ENCODE data around the gene GPHA2.

The GPHA2 gene

DNA sequence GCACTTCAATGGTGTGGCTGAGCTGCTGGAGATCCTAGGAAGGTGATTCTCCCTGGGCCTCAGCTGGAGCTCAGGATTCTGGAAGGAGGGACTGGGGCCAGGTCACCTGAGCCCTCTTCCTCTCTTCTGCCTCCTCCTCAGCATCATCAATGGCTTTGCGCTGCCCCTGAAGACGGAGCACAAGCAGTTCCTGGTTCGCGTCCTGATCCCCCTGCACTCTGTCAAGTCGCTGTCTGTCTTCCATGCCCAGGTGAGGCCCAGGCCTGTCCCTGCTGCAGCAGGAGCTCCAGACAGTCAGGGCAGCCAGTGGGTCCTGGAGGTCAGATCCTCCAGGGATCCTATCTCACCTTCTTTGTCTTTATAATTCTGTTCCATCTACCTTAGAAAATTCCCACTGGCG is 5.4 kb downstream of the GPHA2 start:
- DNase-seq (ENCODE audit: low read depth in 2 of 2) = no peak

DNA sequence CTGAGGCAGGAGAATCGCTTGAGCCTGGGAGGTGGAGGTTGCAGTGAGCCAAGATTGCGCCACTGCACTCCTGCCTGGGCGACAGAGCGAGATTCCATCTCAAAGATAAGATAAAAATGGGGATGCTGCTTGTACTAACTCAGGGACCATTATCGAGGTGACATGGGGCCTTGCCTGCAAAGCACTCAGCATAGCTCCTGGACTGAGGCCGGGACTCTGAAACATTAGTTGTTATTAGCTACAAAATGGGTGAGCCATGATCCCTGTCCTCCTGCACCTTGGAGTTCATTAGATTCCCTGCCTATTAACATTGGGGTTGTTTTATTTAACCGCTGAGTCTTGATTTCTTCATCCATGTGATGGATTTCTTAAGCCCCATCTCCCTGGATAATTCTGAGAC is 6.1 kb downstream of the GPHA2 start:
- DNase-seq (ENCODE audit: low read depth in 2 of 2) = no peak

DNA sequence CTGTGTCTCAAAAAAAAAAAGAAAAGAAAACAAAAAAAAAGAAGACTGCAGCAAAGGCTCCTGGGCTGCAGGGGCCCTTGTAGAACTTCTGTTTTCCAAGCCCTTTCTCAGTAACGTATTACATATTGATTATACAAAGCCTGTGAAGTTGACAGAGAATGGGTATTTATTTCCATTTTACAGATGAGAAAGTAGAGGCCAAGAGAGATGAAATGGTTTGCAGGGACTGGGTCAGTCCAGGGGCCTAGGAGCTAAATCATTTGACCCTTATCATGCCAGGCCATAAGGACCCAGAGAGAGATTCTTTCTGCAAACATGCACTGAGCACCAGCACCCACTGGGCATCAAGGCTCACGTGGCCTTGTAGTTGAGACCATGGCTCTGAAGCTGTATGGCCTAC is 6.7 kb downstream of the GPHA2 start:
- DNase-seq (ENCODE audit: low read depth in 2 of 2) = no peak

DNA sequence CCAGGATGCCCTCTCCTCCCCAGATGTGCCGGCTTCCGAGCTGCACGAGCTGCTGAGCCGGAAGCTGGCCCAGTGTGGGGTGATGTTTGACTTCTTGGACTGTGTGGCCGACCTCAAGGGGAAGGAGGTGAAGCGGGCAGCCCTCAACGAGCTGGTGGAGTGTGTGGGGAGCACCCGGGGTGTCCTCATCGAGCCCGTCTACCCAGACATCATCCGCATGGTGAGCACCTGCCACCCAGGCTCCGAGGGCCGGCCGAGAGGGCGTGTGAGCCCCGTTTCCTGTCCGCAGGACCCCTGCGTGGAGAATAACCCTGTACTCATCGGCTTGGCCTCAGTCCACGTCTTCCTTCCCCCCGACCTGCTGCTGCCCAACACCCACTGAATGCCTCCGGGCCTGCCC is 9.0 kb downstream of the GPHA2 start:
- DNase-seq (ENCODE audit: low read depth in 2 of 2) = no peak

DNA sequence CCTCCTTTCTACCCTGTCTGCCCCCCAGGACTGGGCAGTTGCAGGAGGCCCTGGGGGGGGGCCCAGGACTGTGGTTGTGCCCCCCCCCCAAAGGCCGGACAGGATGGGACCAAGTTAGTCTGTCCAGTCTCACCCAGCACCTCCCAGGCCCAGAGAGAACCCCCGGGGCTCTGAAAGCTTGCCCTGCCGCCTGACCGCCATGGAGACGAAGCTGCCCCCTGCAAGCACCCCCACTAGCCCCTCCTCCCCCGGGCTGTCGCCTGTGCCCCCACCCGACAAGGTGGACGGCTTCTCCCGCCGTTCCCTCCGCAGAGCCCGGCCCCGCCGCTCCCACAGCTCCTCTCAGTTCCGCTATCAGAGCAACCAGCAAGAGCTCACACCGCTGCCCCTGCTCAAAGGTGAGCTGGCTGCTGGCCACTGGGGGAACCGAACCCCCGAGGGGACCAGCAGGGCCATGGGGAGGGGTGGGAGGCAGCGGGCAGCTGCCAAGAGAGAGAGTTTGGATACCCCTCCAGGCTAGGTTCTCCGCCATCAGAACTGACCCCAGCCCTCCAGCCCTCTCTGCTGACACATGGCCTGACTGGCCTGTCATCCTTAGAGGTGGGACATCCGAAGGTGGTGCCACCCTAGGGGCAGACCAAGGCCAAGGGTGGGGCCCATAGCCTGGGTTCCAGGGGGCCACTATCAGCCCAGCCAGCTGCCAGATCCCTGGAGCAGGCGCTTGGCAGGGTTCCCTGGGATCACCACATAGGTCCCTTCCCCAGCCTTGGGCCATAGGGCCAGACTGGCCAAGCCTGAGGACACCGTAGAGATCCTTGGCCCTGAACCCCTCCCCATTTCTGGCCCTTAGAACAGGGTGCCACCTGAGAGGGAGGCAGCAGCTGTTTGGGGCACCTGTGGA is 9.9 kb downstream of the GPHA2 start:
- DNase-seq (ENCODE audit: low read depth in 2 of 2) = no peak

DNA sequence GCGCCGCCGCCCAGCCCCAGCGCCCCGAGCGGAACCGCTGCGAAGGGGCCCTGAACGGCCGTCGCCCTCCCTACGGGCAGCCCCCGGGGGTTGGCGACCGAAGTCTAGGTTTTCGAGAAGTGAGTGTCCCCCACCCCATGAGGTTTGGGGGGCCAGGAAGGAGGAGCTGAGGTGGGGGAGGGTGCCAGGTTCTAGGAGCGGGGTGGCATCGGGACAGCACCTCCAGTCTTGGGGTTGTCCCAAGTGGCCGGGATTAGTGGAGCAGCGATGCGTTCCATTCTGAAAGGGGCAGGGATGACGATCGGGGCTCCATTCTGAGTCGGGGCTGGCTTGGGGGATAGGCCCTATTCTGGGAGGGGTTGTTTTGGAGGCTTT is 10.8 kb downstream of the GPHA2 start:
- DNase-seq (ENCODE audit: low read depth in 2 of 2) = no peak

DNA sequence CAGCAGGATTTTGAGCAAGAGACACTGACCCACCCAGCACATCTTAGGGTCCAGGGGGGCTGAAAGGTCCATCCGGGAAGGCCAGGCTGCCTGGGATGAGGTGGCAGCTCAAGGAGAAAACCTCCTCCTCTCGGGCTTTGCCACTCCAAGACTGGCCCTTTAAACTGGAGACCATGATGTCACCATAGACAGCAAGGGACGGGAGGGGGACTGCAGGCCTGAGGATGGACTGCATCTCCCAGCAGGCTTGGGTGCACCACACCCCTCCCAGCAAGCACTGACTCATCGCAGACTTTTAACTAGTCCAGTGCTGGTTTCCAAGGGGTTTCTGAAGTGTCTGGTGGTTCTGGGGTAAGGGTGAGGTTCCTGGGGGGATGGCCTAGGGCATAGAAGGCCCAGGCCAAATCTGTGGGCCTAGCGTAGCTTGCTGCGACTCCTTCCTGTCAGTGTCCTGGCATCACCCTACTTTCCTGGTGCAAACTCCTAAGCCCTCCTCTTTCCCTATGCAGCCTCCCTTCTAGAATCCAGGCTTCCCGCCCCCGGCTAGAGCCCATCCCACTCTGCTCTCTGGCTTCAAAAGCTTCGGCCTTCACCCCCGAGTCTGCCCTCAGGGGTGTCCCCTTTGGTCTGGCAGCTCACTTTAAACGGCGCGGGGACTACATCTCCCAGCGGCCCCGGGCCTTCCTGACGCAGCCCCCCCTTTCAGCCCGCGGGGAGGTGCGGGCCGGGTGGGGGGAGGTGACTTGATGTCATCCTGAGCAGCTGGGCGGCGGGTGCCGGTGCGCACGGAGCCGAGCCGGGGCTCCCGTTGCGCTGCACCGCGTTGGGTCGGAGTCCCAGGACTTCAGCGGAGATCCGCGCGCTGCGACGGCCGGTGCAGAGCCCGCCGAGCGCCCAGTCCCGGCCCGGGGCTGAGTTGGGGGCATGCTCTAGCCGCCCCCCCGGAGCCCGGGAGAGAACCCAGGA is 11.5 kb downstream of the GPHA2 start, which contains the start of gene PPP2R5B:
PPP2R5B (plus strand) TSS at position 746 of the 966 bp plus-strand sequence. CDS start 1,046 bp downstream, outside the sequence.
- DNase-seq (ENCODE audit: low read depth in 2 of 2) = peak; percentile 74 to 76

DNA sequence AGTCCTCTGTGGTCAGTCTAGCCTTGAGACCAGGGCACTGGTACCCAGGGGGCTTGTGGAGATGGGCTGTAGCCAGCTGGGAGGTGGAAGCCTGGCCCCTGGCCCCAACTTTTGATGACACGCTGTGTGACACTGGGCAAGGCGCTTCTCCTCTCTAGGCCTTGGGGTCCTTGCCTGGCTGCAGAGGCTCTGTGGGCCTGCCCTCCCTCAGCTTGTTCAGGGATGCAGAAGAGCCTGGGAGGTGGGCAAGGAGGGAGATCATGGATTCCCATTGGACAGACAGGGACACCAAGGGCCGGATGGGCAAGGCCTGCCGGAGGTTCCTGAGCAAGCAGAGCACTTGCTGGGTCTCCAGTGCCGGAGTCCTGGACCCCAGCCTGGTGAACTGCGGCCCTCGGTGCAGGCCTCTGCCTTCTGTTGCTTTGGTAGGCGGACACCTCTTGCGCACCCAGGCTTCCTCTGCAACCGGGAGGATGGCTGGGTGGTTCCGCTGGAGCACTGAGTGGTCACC is 12.5 kb downstream of the GPHA2 start:
- DNase-seq (ENCODE audit: low read depth in 2 of 2) = no peak

DNA sequence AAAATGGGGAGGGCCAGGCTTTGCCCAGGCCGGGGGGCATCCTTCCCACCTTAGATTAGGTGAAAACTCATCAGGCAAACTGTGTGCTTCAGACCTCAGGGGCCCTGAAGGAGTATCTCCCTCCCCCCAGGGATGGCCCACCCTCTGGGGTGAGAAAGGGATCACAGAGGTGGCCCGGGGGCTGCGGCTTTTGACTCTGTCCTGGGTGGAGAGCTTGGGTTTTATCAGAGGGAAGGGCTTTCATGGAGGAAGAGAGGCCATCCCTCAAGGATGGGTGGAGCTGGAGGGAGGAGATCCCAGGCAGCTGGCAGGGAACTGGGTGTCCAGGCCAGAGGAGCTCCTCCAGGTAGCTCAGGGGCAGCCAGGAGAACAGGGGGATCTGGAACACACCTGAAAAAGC is 14.3 kb downstream of the GPHA2 start:
- DNase-seq (ENCODE audit: low read depth in 2 of 2) = no peak

DNA sequence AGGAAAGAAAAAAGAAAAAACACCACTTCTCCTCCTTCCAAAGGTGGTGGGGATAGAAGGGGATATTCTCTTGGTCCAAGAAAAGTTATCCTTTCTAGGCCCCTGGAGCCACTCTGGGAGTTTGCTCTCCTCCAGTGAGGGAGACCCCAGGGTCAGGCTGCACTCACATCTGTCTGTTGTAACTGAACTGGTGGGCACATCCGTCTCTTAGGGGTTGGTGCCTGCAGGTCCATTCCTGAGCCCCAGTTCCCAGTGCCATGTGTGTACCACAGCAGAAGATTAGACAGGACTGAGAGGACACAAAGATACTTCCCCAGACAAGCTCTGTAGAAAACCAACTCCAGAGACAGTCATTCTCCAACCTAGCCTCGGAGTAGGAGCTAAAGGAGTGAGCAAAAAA is 15.6 kb downstream of the GPHA2 start:
- DNase-seq (ENCODE audit: low read depth in 2 of 2) = no peak

DNA sequence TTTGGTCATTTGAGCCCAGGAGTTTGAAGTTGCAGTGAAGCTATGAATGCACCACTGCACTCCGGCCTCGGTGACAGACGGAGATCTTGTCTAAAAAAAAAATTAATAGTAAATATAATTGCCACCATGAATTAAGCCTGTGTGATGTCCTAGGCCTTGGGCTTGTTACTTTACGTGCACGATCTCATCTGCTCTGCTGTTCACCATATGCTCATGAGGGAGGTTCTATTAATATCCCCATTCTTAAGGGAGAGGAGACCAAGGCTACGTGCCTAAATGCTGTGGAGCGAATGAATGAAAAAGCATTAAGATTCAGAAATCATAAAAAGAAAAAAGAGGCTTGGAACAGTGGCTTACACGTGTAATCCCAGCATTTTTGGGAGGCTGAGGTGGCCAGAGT is 16.1 kb downstream of the GPHA2 start:
- no peak for DNase-seq (ENCODE audit: low read depth in 2 of 2)

DNA sequence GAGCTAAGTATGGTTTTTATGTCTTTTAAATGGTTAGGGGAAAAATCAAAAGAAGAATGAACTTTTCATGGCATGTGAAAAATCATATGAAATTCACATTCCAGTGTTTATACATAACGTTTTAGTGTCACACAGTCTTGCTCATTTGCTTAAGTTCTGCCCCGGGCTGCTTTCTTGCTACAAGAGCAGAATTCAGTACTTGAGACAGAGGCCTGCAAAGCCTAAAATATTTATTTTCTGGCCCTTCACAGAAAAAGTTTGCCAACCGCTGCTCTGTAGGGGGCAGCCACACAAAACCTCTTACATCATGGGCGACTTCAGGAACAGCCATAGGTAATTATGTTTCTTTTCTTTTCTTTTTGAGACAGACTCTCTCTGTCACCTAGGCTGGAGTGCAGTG is 17.7 kb downstream of the GPHA2 start:
- peak in 1 of 2 experiments; percentile 20 for DNase-seq (ENCODE audit: low read depth in 2 of 2)

DNA sequence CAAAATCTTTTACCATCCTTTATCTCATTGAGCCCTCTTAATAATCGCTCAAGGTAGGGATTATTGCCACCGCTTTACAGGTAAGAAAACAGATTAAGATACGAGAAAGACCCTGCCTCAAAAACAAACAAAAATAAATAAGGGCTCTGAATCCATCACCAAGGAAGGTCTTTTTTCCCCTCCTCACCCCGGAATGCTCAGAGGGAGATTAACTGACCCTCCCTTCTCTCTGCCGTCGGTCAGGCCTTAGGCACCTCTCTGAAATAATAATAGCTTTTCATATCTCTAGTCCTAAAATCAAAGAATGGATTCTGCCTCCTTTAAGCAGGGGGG is 18.1 kb downstream of the GPHA2 start:
- DNase-seq (ENCODE audit: low read depth in 2 of 2) = no peak

DNA sequence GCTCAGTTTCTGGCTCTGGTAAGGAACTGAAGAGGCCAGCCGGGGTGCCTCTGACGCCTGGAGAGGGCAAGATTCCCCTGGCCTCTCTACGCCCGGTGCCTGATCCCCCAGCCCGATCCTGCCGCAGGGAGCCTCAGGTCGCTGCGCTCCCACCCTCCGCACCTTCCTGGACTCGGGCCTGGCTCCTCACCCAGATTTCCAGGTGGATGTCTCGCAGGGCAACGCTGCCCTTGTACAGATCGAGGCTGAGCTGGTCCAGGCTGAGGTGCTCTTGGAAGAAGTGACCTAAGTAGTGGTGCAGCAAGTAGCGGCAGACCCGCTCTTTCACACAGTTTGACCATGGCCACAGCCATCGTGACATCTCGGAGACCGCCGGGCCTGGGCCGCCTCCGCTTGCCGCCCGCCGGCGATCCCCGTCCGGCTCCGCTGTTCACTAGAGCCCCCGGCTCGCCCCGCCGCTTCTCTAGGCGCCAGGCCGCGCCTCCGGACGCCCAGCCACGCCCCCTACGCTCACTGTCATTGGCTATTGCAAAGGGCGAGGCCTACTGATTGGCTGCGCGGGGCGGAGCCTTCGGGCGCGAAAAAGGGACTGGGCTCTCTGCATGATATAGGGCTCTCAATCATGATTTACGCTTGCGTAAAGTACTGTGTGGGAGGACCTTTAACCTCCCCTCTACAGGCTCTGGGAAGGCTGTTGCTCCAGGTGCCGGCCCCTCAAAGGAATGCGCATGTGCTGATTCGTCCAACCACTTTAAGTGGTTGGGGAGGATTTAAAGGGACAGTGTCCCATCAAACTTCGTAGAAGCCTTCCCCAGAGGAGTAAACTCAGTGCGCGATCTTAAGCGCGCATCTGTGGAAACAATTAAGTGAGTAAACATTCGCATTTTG is 18.7 kb downstream of the GPHA2 start, which contains the start of gene ATG2A:
ATG2A (minus strand) TSS at position 435 of the 888 bp plus-strand sequence; CDS start at position 361, 74 bp downstream.
- DNase-seq (ENCODE audit: low read depth in 2 of 2) = peak; percentile 99

DNA sequence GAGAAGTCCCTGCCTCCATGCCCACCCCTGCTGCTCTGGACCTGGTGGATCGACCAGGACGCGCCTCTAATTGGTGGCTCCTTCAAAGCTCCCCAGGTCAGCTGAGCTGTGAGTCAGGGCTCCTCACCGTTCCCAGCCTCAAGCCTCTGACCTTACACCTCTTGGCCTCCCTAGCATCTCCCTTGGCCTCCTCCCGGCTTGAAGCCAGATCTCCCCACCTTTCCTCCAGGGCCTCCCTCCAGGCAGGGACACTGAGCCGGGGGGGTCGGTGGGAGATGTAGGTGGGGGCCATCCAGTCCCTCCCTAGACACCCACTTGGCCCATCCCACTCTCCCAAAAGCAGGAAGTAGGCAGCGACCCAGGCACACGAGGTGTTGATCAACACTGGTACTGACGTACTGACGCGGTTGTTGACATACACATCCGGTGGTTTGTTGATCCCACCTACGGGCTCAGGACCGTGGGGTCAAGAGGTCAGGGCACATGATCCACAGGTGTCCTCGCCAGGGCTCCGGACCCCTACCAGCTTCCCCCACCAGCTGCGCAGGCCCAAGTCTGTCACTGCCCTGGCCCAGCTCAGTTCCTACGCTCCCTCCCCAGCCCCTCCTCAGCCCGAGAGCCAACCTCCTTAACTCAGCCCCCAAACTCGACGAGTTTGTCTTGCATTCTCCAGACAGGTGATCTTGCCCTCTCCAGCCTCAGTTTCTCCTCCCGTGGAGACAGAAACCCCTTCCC is 19.5 kb downstream of the GPHA2 start:
- DNase-seq (ENCODE audit: low read depth in 2 of 2) = no peak

DNA sequence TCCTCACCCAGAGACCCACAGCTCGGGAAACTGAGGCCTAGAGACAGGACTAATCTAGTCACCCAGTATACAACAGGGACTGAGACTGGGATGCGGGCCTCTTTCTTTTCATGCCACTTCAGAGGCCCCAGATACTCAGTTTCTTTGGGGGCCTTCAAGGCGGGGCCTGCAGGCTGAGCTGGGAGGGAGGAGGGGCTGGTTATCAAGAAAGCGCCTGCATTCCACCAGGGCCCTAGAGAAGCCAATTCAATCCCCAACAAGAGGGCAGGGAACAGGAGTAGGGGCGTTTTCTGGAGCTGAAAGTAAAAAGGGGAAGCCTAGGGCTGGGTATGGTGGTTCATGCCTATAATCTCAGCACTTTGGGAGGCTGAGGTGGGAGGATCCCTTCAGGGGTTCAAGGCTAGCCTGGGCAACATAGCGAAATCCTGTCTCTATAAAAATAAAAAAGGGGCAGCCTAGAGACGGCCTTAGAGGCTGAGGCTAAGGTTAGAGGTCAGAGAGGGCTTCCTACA is 20.3 kb downstream of the GPHA2 start:
- no peak for DNase-seq (ENCODE audit: low read depth in 2 of 2)

DNA sequence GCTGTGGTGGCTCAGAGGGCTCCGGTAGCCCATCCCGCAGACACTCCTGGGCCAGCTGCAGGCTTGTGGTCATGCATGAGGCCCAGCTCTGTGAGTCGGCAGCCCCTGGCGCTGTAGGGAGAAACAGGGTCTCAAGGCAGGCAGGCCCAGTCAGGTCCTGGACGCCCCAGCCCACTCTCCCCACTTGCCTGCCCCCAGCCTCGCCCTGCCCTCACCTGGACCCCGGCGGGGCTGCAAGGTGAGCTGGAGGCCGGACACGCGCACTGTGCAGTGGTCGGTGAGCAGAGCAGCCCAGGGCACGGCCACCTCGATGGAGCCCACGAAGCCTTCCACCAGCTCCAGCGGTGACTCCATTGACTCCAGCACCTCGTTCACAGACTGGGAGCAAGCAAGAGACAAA is 21.6 kb downstream of the GPHA2 start:
- DNase-seq (ENCODE audit: low read depth in 2 of 2) = no peak

DNA sequence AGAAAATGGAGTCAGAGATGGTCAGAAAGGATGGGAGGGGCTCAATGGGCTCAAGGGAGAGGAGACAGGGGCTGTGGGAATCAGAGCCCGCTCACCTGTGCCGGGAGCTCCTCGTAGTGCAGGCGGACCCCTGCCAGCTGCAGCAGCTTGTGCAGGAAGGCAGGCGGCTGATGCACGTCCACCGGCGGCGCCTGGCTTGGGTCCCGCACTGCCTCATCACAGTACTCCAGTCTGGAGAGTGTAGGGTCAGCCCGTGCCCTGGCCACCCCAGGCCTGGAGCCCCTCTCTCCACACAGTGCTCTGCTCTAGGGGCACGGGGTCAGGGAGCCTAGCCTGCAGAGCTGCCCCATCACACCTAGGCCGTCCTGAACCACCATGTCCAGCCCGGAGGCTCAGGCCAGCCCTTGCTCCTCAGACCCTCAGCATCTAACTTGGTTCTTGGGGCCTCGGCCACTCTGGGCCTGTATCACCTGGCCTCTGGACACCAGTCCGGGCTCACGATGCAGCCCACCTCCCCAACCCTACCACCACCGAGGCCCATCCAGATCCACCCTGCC is 22.4 kb downstream of the GPHA2 start:
- DNase-seq (ENCODE audit: low read depth in 2 of 2) = no peak

DNA sequence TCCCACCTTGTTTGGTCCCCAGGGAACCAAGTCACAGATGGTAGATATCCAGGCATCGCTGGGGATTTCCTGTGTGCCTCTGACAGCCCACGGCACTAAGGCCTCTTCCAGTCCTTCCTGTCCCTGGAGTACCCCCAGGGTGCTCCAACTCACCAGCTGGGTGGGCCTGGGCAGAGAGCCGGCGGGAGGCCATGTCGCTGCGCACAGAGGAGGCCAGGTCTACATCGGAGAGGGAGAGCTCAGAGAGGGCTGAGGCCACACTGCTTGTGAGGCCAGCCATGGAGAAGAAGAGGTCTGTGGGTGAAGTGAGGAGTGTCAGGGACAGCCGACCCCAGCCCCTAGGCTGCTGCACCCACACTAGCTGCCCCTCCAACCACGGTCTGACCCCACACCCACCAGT is 24.0 kb downstream of the GPHA2 start:
- no peak for DNase-seq (ENCODE audit: low read depth in 2 of 2)

DNA sequence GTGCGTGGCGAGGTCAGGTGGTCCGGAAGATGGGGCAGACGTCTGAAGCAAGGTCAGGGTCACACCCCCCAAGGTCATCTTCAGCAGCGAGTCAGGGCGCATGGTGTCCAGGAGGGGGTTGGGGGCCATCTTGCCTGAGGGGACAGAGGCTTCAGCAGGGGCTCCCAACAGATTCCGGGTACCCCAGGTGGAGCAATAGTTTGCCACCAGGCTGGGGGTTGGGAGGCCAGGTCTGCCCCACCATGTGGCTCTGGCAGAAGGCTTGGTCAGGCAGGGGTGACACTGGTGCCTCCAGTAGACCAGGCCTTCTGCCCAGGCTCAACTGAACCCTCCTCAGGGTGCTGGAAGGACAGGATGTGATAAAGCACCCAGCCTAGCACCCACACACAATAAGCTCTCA is 24.6 kb downstream of the GPHA2 start:
- DNase-seq (ENCODE audit: low read depth in 2 of 2) = no peak
